WTC11 (cell line): ENCODE measurements around the gene RREB1. TPM values are rescaled to one million over a fixed set of nuclear protein-coding genes. Genes with fewer than 3 reads are reported as not detected.

Source experiments
- ATAC-seq: fragments of 200-7000 bp; cut with Tn5 transposase; 2 replicates; pipeline ENCODE4 v1.10.0; 2021; ENCODE audit warnings: mild to moderate bottlenecking, moderate library complexity
- CTCF ChIA-PET: fragments of 300-600 bp; sonication (Branson Sonifier 250); formaldehyde crosslinking; loops from one replicate; lab custom pipeline; 2021; ENCODE audit warnings: antibody characterized with exemption; lab: Charles Lee
- POLR2A ChIA-PET: fragments of 350-600 bp; sonication (Branson Sonifier 250); formaldehyde crosslinking; loops from one replicate; lab custom pipeline; 2021; ENCODE audit warnings: antibody characterized with exemption; lab: Charles Lee
- DNase-seq: peaks from one replicate; pipeline ENCODE4 v3.0.0; 2021; ENCODE audit warnings: low spot score
- H3K27ac Mint-ChIP-seq: 2 replicates; pipeline ENCODE4 v1.8.0; 2021; ENCODE audit warnings: mixed read lengths
- H3K27me3 Mint-ChIP-seq: 2 replicates; pipeline ENCODE4 v1.8.0; 2021; ENCODE audit warnings: low read depth, mild to moderate bottlenecking, moderate library complexity, mixed read lengths
- H3K36me3 Mint-ChIP-seq: 2 replicates; pipeline ENCODE4 v1.8.0; 2021; ENCODE audit warnings: mixed read lengths
- H3K4me1 Mint-ChIP-seq: 2 replicates; pipeline ENCODE4 v1.8.0; 2022; ENCODE audit warnings: mixed read lengths
- H3K4me3 Mint-ChIP-seq: 2 replicates; pipeline ENCODE4 v1.8.0; 2021; ENCODE audit warnings: mild to moderate bottlenecking, moderate library complexity, mixed read lengths
- H3K9me3 Mint-ChIP-seq: 2 replicates; pipeline ENCODE4 v1.8.0; 2021; ENCODE audit warnings: mixed read lengths
- AFF4 ChIP-seq: sonication (generic); formaldehyde crosslinking; IDR thresholded peaks from 2 replicates; pipeline ENCODE4 v1.8.1; 2023; ENCODE audit warnings: mild to moderate bottlenecking, missing genetic modification reagents, borderline replicate concordance
- ATF1 ChIP-seq: sonication (generic); formaldehyde crosslinking; IDR thresholded peaks from 2 replicates; pipeline ENCODE4 v1.8.1; 2023; ENCODE audit warnings: mild to moderate bottlenecking, moderate library complexity, missing genetic modification reagents
- ATF2 ChIP-seq: sonication (generic); formaldehyde crosslinking; IDR thresholded peaks from 2 replicates; pipeline ENCODE4 v1.8.1; 2022; ENCODE audit warnings: low read depth, missing genetic modification reagents, borderline replicate concordance
- CREM ChIP-seq: sonication (generic); formaldehyde crosslinking; IDR thresholded peaks from 2 replicates; pipeline ENCODE4 v1.8.1; 2022; ENCODE audit warnings: mild to moderate bottlenecking, missing genetic modification reagents, moderate library complexity
- GABPB1 ChIP-seq: sonication (generic); formaldehyde crosslinking; IDR thresholded peaks from 2 replicates; pipeline ENCODE4 v1.8.1; 2023; ENCODE audit warnings: mild to moderate bottlenecking, missing genetic modification reagents
- IRF1 ChIP-seq: sonication (generic); formaldehyde crosslinking; IDR thresholded peaks from 2 replicates; pipeline ENCODE4 v1.8.0; 2023; ENCODE audit warnings: missing genetic modification reagents
- KAT7 ChIP-seq: sonication (generic); formaldehyde crosslinking; IDR thresholded peaks from 2 replicates; pipeline ENCODE4 v1.8.1; 2023; ENCODE audit warnings: missing genetic modification reagents, mild to moderate bottlenecking, borderline replicate concordance
- MAX ChIP-seq: sonication (generic); formaldehyde crosslinking; IDR thresholded peaks from 2 replicates; pipeline ENCODE4 v1.8.0; 2022; ENCODE audit warnings: mild to moderate bottlenecking, missing genetic modification reagents
- MYBL2 ChIP-seq: sonication (generic); formaldehyde crosslinking; IDR thresholded peaks from 2 replicates; pipeline ENCODE4 v1.8.1; 2023; ENCODE audit warnings: mild to moderate bottlenecking, moderate library complexity, missing genetic modification reagents
- NR1H2 ChIP-seq: sonication (generic); formaldehyde crosslinking; IDR thresholded peaks from 2 replicates; pipeline ENCODE4 v1.9.0; 2021; ENCODE audit warnings: mild to moderate bottlenecking, moderate library complexity, missing genetic modification reagents
- RELA ChIP-seq: sonication (generic); formaldehyde crosslinking; IDR thresholded peaks from 2 replicates; pipeline ENCODE4 v1.8.1; 2022; ENCODE audit warnings: missing genetic modification reagents, mild to moderate bottlenecking, borderline replicate concordance
- SMAD3 ChIP-seq: sonication (generic); formaldehyde crosslinking; IDR thresholded peaks from 2 replicates; pipeline ENCODE4 v1.8.0; 2022; ENCODE audit warnings: missing genetic modification reagents, mild to moderate bottlenecking, borderline replicate concordance
- SP1 ChIP-seq: sonication (generic); formaldehyde crosslinking; conservative IDR thresholded peaks from 2 replicates; pipeline ENCODE4 v1.8.1; 2022; ENCODE audit warnings: missing genetic modification reagents
- STAT6 ChIP-seq: sonication (generic); formaldehyde crosslinking; conservative IDR thresholded peaks from 2 replicates; pipeline ENCODE4 v1.8.1; 2023; ENCODE audit warnings: mild to moderate bottlenecking, low read depth, missing genetic modification reagents, moderate library complexity
- ZBTB43 ChIP-seq: sonication (generic); formaldehyde crosslinking; IDR thresholded peaks from 2 replicates; pipeline ENCODE4 v1.8.1; 2023; ENCODE audit warnings: mild to moderate bottlenecking, missing genetic modification reagents
- ZNF121 ChIP-seq: sonication (generic); formaldehyde crosslinking; IDR thresholded peaks from 2 replicates; pipeline ENCODE4 v1.8.0; 2023; ENCODE audit warnings: missing genetic modification reagents
- ZNF263 ChIP-seq: sonication (generic); formaldehyde crosslinking; IDR thresholded peaks from 2 replicates; pipeline ENCODE4 v1.8.1; 2022; ENCODE audit warnings: low read depth, mild to moderate bottlenecking, moderate library complexity, missing genetic modification reagents
- ZNF281 ChIP-seq: sonication (generic); formaldehyde crosslinking; IDR thresholded peaks from 2 replicates; pipeline ENCODE4 v1.8.0; 2023; ENCODE audit warnings: mild to moderate bottlenecking, missing genetic modification reagents
- ZNF416 ChIP-seq: fragments of 250-450 bp; sonication (Bioruptor Pico); IDR thresholded peaks from 2 replicates; pipeline ENCODE4 v1.9.0; 2021; ENCODE audit warnings: mild to moderate bottlenecking, inconsistent platforms
- total RNA-seq: library from RNA; stranded (reverse); gene quantifications from 3 replicates; pipeline ENCODE4 v1.2.3, GENCODE V29; 2021

RREB1 gene
- total RNA-seq, 1 experiment from 2014 or later, result 38.5 TPM

GRCh38 chr6:7190791-7191190 lies 83.0 kb downstream of the RREB1 start:
- ChIA-PET POLR2A (no interaction called here), CTCF (interaction anchor here (0.6 kb wide), 1 partner anchor 198 kb away, joined by 3 read pairs; no protein-coding TSS in a partner anchor)
- DNase-seq (no peak), ATAC-seq (no peak)
- TF ChIP-seq SP1 (CRISPR knock-in tag), result no peak
- no peak for TF ChIP-seq ZNF416 (CRISPR knock-in tag)
- no peak for TF ChIP-seq ATF1 (CRISPR knock-in tag)
- no peak for TF ChIP-seq ZNF263 (CRISPR knock-in tag)
- no peak for TF ChIP-seq ATF2 (CRISPR knock-in tag)
- no peak for TF ChIP-seq NR1H2 (CRISPR knock-in tag)
- no peak for TF ChIP-seq ZBTB43
- no peak for TF ChIP-seq STAT6 (CRISPR knock-in tag)
- H3K9me3 Mint-ChIP-seq, result no peaks in the 10 kb centered on the region
- H3K4me3 Mint-ChIP-seq, result no peak overlapping the region
- peaks cover 40% of the 10 kb centered on the region for H3K36me3 Mint-ChIP-seq
- H3K4me1 Mint-ChIP-seq, result peaks cover 14% of the 10 kb centered on the region
- H3K27ac Mint-ChIP-seq, result no peak overlapping the region
- H3K27me3 Mint-ChIP-seq, result no peaks in the 10 kb centered on the region

GRCh38 chr6:7193122-7193521 lies 85.4 kb downstream of the RREB1 start:
- DNase-seq, result no peak
- Mint-ChIP-seq H3K27ac (no peak overlapping the region), H3K36me3 (peaks cover 37% of the 10 kb centered on the region), H3K4me1 (peaks cover 19% of the 10 kb centered on the region), H3K9me3 (no peaks in the 10 kb centered on the region), H3K27me3 (no peaks in the 10 kb centered on the region), H3K4me3 (no peak overlapping the region)
- POLR2A ChIA-PET, result no interaction called here
- CTCF ChIA-PET, result no interaction called here
- ATAC-seq, result no peak
- TF ChIP-seq SMAD3 (CRISPR knock-in tag) (no peak), ZNF121 (CRISPR knock-in tag) (no peak), MYBL2 (CRISPR knock-in tag) (no peak), KAT7 (CRISPR knock-in tag) (no peak), IRF1 (CRISPR knock-in tag) (no peak), ZNF263 (CRISPR knock-in tag) (no peak), ZNF281 (CRISPR knock-in tag) (no peak), AFF4 (no peak), CREM (CRISPR knock-in tag) (no peak), MAX (CRISPR knock-in tag) (no peak), GABPB1 (no peak), RELA (no peak)
